Spleen (tissue), 7 donors: ENCODE results near the gene TNXB.

Experiments used
- POLR2A ChIP-seq, 3 donors: fragments of 450-650 bp; IDR thresholded peaks; one replicate each; pipeline ENCODE4 v1.5.1; 2017; ENCODE audit warnings: antibody characterized with exemption in 3 of 3, mild to moderate bottlenecking in 1 of 3
- POLR2AphosphoS5 ChIP-seq, 3 donors: sonication (generic); formaldehyde crosslinking; IDR thresholded peaks; one replicate each; pipeline ENCODE4 v1.5.1; 2017; ENCODE audit warnings: antibody characterized with exemption in 3 of 3
- TF ChIP-seq, protein P1 (sequence below), 11 experiments: fragments of 200-600 bp in 7 of 11; fragments of 450-650 bp in 4 of 11; sonication (generic) in 4 of 11; IDR thresholded peaks in 8 of 11; conservative IDR thresholded peaks in 3 of 11; 1 replicate in 7 of 11; 2 replicates in 4 of 11; pipeline versions ENCODE4 v1.4.0 to v1.8.0; 2016 to 2021; ENCODE audit warnings: antibody characterized with exemption in 11 of 11, inconsistent platforms in 4 of 11, mild to moderate bottlenecking in 1 of 11
- donor health status: DM: no; HTN: no; CAD: no; lungs with moderate emphysema.
- donor health status: DM: no; HTN: no; CAD: no.
- donor health status: DM: no; HTN: no; CAD: no.

DNA sequence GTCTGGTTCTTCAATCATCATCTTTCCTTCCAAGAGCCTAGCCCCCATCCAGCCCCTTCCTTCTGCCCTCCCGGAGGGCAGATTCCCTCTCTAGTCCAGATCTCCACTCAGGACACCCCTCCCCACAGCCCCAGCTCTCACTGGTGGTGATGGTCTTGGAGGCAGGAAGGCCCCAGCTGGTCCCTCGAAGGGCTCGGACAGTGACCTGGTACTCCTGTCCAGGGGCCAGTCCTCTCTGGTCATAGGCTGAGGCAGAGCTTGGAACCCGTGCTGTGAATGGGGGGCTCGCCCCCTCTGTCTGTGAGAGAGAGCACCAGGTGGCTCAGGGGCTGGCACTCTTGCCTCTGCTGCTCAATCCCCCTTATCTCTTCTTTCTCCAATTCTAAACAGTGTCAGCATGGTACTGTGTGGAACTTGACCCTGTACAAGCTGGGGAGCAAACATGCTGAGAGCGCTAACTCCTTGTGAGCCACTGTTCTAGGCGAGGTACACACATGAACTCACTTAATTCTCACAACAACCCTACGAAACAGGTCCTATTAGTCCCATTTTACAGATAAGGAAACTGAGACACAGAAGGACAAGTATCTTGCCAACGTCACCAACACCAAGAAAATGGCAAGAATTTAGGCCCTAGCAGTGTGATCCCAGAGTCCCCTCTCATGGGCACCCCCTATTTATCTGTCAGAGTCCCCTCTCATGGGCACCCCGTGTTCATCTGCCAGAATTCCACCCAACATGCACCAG, 19.9 kb downstream of the TNXB start:
- TF ChIP-seq, protein P1, sequence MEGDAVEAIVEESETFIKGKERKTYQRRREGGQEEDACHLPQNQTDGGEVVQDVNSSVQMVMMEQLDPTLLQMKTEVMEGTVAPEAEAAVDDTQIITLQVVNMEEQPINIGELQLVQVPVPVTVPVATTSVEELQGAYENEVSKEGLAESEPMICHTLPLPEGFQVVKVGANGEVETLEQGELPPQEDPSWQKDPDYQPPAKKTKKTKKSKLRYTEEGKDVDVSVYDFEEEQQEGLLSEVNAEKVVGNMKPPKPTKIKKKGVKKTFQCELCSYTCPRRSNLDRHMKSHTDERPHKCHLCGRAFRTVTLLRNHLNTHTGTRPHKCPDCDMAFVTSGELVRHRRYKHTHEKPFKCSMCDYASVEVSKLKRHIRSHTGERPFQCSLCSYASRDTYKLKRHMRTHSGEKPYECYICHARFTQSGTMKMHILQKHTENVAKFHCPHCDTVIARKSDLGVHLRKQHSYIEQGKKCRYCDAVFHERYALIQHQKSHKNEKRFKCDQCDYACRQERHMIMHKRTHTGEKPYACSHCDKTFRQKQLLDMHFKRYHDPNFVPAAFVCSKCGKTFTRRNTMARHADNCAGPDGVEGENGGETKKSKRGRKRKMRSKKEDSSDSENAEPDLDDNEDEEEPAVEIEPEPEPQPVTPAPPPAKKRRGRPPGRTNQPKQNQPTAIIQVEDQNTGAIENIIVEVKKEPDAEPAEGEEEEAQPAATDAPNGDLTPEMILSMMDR (IDR thresholded peaks at IDR 0.05 in 8 of 11, conservative IDR thresholded peaks at IDR 0.05 in 3 of 11): no peak
- no peak for TF ChIP-seq POLR2A (IDR thresholded peaks at IDR 0.05)
- no peak for TF ChIP-seq POLR2AphosphoS5 (IDR thresholded peaks at IDR 0.05)
